Measurements from ENCODE around the gene CSPG5.

CSPG5 gene, protein sequence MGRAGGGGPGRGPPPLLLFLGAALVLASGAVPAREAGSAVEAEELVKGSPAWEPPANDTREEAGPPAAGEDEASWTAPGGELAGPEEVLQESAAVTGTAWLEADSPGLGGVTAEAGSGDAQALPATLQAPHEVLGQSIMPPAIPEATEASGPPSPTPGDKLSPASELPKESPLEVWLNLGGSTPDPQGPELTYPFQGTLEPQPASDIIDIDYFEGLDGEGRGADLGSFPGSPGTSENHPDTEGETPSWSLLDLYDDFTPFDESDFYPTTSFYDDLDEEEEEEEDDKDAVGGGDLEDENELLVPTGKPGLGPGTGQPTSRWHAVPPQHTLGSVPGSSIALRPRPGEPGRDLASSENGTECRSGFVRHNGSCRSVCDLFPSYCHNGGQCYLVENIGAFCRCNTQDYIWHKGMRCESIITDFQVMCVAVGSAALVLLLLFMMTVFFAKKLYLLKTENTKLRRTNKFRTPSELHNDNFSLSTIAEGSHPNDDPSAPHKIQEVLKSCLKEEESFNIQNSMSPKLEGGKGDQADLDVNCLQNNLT

DNA sequence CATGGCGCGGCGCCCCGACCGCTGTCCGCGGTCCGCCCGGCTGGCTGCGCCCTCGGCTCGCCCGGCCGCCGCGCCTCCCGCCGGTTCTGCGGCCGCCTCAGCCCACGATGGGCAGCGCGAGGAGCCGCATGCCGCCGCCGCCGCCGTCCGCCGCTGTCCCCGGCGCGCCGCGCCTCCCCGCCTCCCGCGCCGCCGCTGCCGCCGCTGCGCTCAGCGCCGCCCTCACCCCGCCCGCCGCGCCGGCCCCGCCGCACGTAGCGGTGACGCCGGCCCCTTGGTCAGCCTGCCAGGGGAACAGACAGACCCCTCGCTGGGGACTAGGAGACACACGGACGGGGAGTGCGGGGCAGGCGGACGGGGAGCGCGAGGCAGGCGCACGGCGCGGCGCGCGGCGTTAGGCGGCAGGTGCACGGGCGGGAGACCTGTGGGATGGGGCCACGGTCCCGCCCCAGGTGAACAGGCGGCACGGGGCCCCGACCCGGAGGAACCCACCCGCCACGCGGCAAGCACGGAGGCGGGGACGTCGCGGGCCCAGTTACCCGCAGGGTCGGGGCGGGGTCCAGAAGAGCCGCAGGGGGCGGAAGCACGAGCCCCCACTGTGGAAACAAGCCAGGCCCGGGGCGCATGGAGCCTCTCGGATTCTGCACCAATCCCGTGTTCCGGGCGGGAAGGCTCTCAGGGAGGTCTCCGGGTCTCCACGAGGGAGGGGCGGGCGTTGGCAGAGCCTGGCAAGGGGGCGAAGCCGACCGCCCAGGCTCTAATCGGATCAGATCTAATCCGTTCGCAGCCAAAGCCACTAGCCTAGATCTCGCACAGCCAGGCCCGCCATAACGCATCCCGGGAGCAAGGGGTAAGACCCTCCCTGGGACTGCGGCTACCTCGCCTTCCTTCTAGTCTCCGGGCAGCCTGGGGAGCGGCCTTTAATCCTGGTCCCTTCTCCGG is at the start of gene CSPG5:
Gene CSPG5 (minus strand): TSS at position 175 of the 942 bp plus-strand sequence. CDS start 172 bp downstream, at position 3.
- peak; percentile 39 for DNase-seq

DNA sequence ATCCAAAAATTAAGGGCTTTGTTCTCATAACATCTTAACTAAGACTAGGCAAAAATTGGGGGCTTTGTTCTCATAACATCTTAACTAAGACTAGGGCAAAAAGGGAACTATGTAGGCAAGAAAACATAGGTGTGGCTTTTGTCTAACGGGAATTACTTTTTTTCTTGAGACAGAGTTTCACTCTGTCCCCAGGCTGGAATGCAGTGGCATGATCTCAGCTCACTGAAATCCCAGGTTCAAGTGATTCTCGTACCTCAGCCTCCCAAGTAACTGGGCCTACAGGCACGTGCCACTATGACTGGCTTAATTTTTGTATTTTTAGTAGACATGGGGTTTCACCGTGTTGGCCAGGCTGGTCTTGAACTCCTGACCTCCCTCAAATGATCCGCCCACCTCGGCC is 49.8 kb upstream of the CSPG5 start:
- no peak for DNase-seq

DNA sequence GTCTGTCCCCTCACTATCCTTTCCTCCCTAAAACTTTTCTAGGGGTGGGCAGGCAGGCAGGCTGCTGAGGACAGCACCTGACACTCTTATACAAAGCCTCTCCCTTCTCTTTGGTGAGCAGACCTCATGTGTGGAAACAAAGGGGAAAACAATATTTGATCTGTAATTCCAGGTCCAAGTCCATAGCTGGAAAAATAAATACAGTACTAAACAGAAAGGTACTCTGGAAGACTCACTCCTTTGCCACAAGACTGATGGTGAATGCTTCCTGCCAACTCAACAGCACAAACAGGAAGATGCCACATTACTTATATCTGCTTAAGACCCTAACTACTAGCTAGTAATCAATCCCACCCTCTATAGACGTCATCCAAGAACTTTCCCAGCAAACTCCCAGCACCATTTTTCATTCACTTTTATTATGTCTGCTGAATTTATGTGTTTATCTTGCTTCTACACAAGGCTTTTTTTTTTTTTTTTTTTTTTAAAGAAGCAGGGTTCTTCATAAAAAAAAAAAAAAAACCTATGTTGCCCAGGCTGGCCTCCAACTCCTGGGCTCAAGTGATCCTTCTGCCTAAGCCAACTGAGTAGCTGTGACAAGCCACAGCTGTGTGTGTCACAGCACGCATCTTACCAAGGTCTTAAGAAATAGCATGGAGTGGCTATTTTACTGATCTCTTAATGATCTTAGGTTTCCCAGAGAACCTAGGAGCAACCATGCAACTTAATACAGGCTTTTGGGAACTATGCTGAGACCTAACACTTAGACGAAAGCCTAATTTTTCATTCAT is 44.2 kb upstream of the CSPG5 start:
- no peak for DNase-seq

DNA sequence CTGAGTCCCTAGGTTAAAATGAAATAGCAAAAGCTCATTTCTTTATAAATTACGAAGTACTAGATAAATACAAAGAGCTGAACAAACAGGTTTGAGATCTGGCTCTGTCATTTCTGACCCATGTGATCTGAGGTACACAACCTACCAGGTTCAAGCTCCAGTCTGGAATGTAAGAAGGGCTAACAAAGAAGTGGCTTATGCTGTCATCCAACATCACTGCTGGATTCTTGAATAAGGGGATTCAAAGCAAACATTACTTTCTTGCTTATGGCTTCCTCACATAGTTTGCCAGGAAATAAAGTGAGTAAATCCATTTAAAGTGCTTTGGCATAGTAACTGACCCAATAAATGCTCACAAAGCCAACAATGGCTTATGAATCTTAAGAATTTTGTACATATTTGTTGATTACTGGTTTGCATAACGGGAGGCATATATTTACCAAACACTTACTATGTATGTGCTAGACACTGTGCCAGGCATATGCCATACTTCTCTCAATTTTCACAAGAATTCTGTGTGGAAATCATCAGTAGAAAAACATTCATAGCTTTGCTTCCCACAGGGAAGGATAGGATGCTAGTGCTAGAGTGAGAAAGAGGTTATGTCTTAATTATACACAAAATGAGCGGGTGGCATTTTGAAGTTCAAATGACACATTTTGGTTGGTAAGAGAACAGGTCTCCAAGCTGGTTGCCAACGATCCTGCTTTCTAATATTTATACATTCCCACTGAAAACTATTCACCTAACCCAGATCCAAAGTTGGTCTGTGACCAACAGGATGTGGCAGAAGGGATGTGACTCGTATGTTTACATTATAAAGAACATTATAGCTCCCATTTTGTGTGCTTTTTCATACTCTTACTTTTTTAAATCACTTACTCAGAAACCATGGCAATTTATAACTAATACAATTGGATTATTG is 38.7 kb upstream of the CSPG5 start:
- no peak for DNase-seq

DNA sequence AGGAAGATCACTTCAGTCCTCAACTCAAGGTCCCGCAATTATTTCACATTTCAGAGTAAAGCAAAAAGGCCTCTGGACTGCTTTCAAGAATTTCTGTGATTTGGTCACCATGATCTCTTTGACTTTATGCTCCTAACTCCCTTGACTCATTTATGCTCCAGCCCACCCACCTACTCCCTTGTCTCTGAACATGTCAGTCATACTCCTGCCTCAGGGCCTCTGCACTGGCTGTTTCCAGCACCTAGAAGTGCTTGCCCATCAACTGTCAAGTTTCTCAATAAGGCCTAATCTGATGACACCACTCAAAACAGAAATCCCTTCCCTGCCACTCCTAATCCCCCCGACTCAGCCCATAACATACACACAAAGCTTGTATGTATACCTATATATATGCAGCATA is 36.1 kb upstream of the CSPG5 start:
- DNase-seq, result no peak

DNA sequence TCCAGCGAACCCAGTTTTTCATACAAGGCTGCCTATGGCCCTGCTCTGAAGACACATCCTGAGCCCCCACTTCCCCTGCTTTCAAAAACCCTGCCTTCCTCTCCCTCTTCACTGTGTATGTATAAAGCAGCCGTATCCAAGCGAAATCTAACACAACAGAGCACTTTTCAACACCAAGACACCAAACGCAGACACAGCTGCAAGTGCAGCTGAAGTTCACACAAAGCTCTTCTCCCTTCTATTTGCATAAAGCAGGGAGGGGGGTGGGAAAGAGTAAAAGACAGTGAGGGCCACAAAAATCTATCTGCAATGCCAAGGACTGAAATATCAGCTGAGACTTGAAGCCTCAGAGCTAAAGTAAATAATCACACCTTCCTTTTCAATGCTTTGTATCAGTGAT is 35.1 kb upstream of the CSPG5 start:
- no peak for DNase-seq

DNA sequence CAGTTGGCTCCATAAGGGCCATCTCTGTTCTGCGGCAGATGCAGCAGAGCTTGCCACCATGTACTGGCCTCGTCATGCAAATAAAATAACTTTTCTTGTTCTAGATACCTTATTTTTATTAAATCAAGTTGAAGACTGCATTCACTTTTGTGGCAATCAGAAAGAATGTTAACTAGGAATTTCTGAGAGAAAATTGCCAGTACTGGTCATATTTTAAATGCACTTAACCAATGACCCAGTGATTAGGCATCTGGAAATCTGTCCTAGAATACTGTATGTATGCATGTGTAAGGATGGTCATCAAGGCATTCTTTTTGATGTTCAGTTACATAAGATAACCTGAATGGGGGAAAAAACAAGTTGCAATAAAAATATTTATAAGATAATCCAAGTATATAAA is 34.2 kb upstream of the CSPG5 start:
- DNase-seq, result no peak

DNA sequence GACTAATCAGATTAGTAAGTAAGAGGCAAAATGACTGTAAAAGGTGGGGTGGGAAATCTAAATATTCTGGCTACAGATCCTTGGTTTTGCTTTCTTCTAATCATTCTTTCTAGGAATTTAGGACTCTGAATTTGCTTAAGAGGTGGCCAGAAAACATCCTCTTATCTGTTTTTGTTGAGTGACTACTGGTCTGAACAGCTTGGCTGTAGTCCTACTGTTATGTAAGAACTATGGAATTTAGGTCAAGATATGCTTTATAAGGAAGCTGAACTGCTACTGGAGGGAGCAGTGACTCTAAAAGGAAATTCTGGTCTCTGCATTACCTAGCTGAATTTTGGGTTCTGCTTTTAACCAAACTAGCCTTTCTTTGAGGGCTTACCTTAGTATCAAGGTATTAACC is 33.5 kb upstream of the CSPG5 start:
- DNase-seq, result no peak

DNA sequence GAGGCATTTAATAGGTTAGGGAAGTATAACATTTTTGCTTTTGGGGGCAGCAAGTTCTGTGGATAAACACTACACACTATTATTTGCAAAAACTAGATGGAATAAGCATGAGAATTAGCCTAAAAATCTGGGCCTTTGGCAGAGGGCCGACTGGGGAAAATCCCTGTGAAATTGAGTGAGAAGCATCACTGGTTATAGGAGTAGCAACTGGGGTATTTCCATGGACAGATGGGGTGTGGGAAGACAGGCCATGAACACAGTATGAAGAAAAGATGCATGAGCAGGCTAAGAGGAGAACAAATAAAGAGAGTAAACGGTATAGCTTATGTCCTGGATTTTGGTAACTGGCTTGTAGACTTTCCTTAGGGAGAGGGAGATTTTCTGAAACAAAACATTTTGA is 32.9 kb upstream of the CSPG5 start:
- DNase-seq, result no peak

DNA sequence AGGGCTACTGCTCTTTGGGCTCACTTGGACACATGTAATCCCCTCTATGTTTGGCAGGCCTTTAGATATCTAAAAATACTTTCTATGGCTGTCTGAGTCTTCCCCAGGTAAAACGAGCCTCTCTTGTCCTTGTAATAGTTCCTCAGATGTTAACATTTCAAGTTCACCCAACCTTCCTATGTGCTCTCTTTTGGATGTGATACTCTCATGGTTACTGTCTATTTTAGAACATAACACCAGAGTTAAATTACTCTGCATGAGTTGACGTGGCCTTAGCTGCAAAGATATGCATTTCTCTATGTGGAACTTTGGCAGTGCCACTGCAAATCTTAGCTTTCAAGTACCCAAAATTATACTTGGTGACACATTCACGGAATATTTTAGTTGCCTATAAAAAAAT is 31.9 kb upstream of the CSPG5 start:
- DNase-seq, result no peak

DNA sequence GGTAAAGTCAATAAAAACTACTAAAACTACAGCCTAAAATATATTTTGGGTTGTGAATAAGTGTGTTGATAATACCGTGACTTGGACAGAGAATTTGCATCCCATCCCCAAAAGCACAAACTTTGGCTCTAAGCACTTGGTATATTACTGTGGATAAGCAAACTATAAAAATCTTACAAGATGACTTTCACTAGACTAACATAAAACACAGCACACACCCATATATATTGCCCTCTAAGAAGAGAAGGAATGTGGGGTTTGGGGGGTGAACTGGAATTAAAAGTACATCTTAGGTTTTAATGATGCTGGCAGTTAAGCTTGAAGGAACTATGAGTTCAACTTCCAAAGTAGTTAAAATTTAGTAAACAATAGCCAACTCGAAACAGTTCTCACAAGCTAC is 28.7 kb upstream of the CSPG5 start:
- no peak for DNase-seq

DNA sequence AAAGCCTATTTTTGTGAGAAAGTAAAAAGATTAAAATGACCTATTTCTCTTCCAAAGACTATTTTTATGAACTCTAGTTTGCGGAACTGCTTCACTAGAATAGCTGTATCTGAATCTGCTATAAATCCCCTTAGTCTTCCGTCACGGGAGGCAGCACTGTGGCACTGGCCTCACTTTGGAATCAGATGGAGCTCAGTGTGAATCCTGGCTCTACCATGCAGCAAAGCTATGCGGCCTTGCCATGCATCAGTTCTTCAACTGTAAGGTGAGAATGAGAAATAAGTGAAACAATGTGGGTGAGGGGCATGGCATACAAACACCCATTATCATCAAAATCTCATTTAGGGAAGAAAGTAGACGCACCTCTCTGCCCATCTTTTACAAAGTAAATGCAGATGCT is 27.5 kb upstream of the CSPG5 start:
- DNase-seq, result no peak

DNA sequence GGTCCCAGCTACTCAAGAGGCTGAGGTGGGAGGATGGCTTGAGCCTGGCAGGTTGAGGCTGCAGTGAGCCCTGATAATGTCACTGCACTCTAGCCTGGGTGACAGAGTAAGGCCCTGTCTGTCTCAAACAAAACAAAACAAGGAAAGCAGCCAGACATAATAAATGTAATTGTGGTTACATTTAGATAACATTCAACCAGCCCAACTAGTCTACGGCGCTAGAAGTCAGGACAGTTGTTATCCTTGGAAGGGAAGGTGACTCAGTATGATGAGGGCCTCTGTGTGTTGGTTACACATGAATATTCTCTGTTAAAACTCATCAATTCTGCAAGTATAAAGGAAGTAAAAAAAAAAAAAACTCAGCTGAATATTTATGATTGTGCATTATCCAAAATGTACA is 27.0 kb upstream of the CSPG5 start:
- DNase-seq, result no peak

DNA sequence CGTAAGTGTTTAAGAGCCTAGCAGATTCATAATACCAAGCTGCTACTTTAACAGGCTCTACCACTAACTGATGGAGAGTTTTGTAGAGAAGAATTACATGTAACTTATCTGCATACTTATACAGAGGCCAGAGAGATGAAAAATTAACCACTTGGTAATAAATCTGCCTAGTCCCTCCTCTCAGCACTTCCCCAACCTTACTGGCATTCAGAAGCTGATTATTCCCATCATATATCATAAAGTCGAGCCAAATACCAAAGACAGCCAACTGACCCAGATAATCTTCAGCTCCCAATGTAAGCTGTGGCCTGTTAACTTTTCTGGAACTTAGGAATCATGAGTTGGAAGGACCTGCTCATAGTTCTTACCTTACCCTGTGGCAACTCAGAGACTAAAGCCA is 25.5 kb upstream of the CSPG5 start:
- DNase-seq, result no peak

DNA sequence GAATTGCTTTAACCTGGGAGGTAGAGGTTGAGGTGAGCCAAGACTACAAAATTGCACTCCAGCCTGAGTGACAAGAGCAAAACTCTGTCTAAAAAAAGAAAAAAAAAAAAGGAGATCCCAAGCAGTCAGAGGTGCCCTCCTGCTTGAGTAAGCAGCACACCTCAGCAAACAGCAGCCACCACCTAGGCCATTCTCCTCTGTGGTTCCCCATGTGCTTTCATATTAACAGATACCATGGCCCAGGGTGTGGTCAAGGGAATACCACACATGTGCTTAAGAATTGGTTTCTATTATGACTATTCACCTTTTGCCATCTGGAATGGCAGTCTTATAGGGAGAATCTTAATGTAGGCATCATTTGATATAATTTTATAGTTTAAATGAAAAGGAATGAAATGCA is 24.7 kb upstream of the CSPG5 start:
- DNase-seq, result no peak

DNA sequence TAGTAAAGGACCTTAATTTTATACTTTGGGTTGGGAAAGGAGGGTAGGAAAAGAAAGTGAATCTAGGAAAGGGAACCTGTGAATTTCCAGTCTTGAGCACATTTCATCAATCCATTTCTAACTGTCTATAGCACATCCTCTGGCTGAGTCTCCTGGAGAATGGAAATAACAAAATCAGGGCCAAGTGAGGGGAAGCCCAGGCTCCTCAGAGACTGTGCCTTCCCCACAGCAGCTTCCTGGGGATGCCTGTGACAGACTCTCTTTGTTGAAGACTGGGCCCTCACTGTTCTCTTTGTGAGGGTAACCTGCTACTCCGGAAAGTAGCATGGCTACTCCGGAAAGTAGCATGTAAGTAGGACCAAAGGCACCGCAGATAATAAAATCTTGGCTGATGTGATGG is 22.6 kb upstream of the CSPG5 start:
- no peak for DNase-seq

DNA sequence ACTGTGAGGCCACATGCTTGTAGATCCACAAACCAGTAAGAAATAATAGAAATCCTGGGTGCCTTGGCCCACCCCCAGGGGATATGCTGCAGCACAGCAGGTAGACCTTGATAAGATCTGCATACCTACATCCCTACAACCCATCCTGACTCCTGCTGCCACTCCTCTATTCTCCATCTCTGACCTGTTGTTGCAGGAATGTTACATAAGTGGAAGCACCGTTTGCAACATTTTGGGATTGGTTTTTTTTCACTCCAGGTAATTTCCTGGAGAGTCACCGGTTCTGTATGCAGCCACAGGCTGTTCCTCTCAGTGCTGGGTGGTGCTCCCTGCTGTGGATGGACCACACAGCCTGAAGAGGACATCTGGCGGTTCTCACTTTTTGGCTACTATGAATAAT is 16.1 kb upstream of the CSPG5 start:
- DNase-seq, result no peak

DNA sequence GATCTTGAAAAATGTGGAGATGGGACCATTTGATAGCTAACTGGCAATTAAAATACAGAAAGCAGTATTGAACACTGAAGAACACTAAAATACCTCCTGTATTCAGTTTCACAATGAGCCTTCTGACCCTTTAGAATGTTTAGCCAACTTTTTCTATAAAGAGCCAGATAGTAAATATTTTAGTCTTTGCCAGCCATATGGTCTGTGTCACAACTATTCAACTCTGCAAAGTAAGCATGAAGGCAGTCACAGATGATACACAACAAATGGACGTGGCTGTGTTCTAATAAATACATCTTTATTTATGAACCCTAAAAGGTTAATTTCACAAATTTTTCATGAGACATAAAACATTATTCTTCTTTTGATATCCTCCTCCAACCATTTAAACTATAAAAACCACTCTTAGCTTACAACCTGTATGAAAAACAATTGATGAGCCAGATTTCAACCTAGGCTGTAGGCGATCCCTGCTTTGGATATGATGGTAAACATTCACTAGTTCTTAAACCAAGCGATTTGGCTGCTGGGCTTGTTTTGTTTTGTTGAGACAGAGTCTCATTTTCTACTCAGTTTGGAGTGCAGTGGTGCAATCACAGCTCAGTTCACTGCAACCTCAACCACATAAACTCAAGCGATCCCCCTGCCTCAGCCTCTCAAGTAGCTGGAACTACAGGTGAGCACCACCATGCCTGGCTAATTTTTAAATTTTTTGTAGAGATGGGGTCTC is 13.6 kb upstream of the CSPG5 start:
- no peak for DNase-seq

DNA sequence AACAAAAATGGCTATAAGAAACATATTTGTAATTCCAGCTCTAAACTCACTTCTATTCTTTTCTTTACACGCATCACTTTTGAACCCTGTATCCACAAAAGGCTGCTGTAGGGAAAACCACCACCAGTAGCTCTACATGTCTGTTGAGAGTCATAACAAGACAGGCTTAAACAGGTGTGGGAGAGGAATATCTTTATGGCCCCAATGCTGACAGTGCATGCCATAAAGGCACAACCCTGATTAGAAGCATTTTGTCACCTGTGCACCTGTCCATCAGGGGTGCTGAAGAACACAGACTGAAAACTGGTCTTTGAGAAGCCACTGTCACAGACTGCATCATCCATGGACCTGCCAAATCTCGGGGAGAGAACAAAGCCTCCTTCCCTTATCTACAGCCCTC is 11.6 kb upstream of the CSPG5 start:
- DNase-seq, result no peak

DNA sequence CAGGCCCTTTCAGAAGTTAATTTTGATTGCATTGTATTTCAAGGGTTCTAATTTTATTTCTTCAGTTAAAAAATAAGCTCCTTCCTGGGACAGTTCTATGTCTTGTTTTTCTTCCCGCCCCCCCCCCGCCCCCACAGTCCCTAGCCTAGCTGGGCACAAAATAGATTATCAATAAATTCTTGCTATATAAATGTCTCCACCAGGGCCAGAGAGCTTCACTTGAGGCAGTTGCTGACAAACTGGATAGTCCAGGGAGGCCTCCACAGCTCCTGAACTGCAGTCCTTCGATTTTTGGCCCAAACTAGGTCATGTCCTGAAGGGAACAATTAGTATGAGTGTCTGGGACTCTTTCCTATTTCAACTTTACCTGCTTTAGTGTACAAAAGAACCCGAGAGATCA is 9.9 kb upstream of the CSPG5 start:
- DNase-seq, result no peak

DNA sequence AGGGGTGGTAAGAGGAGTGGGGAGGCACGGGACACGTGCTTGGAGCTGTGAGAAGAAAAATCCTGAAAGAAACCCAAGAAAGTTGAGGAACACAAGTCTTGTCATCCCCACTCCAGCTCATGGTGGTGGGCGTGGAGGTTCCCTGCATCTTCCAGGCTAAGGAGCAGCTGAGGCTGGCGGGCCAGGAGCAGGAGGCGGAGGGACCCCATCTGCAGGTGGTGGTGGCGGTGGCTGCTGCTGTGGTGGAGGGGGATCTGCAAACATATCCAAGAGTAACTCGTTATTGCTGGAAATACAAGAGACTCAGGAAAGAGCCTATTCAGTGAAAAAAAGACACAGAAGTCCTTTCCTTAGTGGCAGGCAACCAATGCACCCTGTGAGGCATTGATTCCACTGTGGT is 9.4 kb upstream of the CSPG5 start:
- DNase-seq, result no peak
